Liver (tissue), 3 donors: Measurements from ENCODE around the gene INSR.

ENCODE experiments used
- ATF3 ChIP-seq: IDR thresholded peaks from 2 replicates; pipeline ENCODE4 v1.6.1; 2016; ENCODE audit warnings: antibody characterized with exemption
- CTCF ChIP-seq: fragments of 150-350 bp; IDR thresholded peaks from 2 replicates; pipeline ENCODE4 v1.5.1; 2017; ENCODE audit warnings: improper control_type of control experiment, low read depth, low read length; ENCODE audit not compliant: missing input control
- EGR1 ChIP-seq, 2 donors: IDR thresholded peaks; 2 replicates each; pipeline ENCODE4 v1.6.1; 2016 to 2018; ENCODE audit warnings: antibody characterized with exemption in 2 of 2, low read depth in 2 of 2
- RAD21 ChIP-seq, 2 donors: IDR thresholded peaks; 2 replicates each; pipeline ENCODE4 v1.6.1; 2016; ENCODE audit warnings: antibody characterized with exemption in 2 of 2, mild to moderate bottlenecking in 2 of 2
- REST ChIP-seq: IDR thresholded peaks from 2 replicates; pipeline ENCODE4 v1.6.1; 2016; ENCODE audit warnings: antibody characterized with exemption, mild to moderate bottlenecking
- TAF1 ChIP-seq: conservative IDR thresholded peaks from 2 replicates; pipeline ENCODE4 v1.6.1; 2016; ENCODE audit warnings: antibody characterized with exemption, mild to moderate bottlenecking
- TF ChIP-seq, protein P1 (sequence below): IDR thresholded peaks from 2 replicates; pipeline ENCODE4 v1.6.1; 2016; ENCODE audit warnings: antibody characterized with exemption
- donor health status: healthy.
- donor health status: healthy.

GRCh38 chr19:7255119-7255518 lies 39.1 kb downstream of the INSR start:
- TF ChIP-seq CTCF (no peak), REST (no peak), EGR1 (IDR thresholded peaks at IDR 0.05; ENCODE audit: low read depth in 2 of 2) (no peak), TAF1 (no peak), RAD21 (IDR thresholded peaks at IDR 0.05) (no peak), ATF3 (no peak)
- TF ChIP-seq, protein P1, sequence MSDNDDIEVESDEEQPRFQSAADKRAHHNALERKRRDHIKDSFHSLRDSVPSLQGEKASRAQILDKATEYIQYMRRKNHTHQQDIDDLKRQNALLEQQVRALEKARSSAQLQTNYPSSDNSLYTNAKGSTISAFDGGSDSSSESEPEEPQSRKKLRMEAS = no peak
